Measurements from ENCODE around the gene SMIM44. TPM values are rescaled to one million over a fixed set of nuclear protein-coding genes. Genes with fewer than 3 reads are reported as not detected.

The SMIM44 gene
- polyA plus RNA-seq, 1 donor (not counting 4 experiments of a cell fraction or from before 2014, with no cell fraction given) = not detected

GRCh38 chr19:3434630-3435553 lies 48.3 kb downstream of the SMIM44 start:
- Histone ChIP-seq H3K9ac (ENCODE audit: control insufficient read depth, extremely low read depth, insufficient read depth, low read length) (peak overlapping the region; percentile 86), H3K9me1 (ENCODE audit: control insufficient read depth, extremely low read depth, insufficient read depth, low read length) (no peaks in the 10 kb centered on the region), H3K4me1 (ENCODE audit: control insufficient read depth, extremely low read depth, insufficient read depth, low read length) (peaks cover 13% of the 10 kb centered on the region), H3K36me3 (ENCODE audit: control insufficient read depth in 2 of 2, extremely low read depth in 1 of 2, insufficient read depth in 2 of 2, low read length in 2 of 2) (peaks cover 22 to 29% of the 10 kb centered on the region in 2 experiments), H3K4me2 (ENCODE audit: control insufficient read depth, extremely low read depth, insufficient read depth, low read depth, low read length) (peak overlapping the region; percentile 63), H3K79me2 (ENCODE audit: control insufficient read depth, insufficient read depth, low read length) (peaks cover 5% of the 10 kb centered on the region), H3K4me3 (ENCODE audit: control insufficient read depth in 2 of 3, extremely low read depth in 1 of 3, insufficient read depth in 2 of 3, low read depth in 1 of 3, low read length in 3 of 3) (peak overlapping the region; percentile 40 to 74 (median 62)), H3K27ac (ENCODE audit: control insufficient read depth, insufficient read depth, low read length) (peak overlapping the region; percentile 85), H3K27me3 (ENCODE audit: control insufficient read depth, extremely low read depth, insufficient read depth, low read length) (no peaks in the 10 kb centered on the region), H4K20me1 (ENCODE audit: control insufficient read depth, extremely low read depth, insufficient read depth, low read length) (peaks cover 3% of the 10 kb centered on the region), H3K9me3 (ENCODE audit: control insufficient read depth, low read depth, low read length) (no peaks in the 10 kb centered on the region), H2AFZ (ENCODE audit: control insufficient read depth, low read length) (peak overlapping the region; percentile 84)
- TF ChIP-seq CTCF (optimal IDR thresholded peaks at IDR 0.05 in 1 of 3, IDR thresholded peaks at IDR 0.05 in 1 of 3, conservative IDR thresholded peaks at IDR 0.05 in 1 of 3; ENCODE audit: extremely low read depth in 1 of 3, insufficient read depth in 2 of 3, low read length in 3 of 3) (no peak), EZH2 (IDR thresholded peaks at IDR 0.05; ENCODE audit: low read length) (no peak)
- dilution Hi-C loops (cut with MboI; ENCODE audit: extremely low pct_ligation_motif_present, low sequenced_read_pairs) = no loop called here
- DNase-seq (ENCODE audit: low read depth, low spot score) = peak; percentile 48
- peak; percentile 86 for FAIRE-seq

GRCh38 chr19:3433805-3434540 lies 49.3 kb downstream of the SMIM44 start:
- no peak for DNase-seq (ENCODE audit: low read depth, low spot score)
- peaks cover 5% of the 10 kb centered on the region for H3K79me2 ChIP-seq (ENCODE audit: control insufficient read depth, insufficient read depth, low read length)
- no peak for TF ChIP-seq EZH2 (IDR thresholded peaks at IDR 0.05; ENCODE audit: low read length)
- dilution Hi-C loops (cut with MboI; ENCODE audit: extremely low pct_ligation_motif_present, low sequenced_read_pairs) = no loop called here
- H3K9me3 ChIP-seq (ENCODE audit: control insufficient read depth, low read depth, low read length) = no peaks in the 10 kb centered on the region
- no peak overlapping the region for H2AFZ ChIP-seq (ENCODE audit: control insufficient read depth, low read length)
- no peak overlapping the region for H3K4me3 ChIP-seq (ENCODE audit: control insufficient read depth in 2 of 3, extremely low read depth in 1 of 3, insufficient read depth in 2 of 3, low read depth in 1 of 3, low read length in 3 of 3)
- H3K9me1 ChIP-seq (ENCODE audit: control insufficient read depth, extremely low read depth, insufficient read depth, low read length) = no peaks in the 10 kb centered on the region
- peaks cover 21 to 29% of the 10 kb centered on the region in 2 experiments for H3K36me3 ChIP-seq (ENCODE audit: control insufficient read depth in 2 of 2, extremely low read depth in 1 of 2, insufficient read depth in 2 of 2, low read length in 2 of 2)
- H3K4me2 ChIP-seq (ENCODE audit: control insufficient read depth, extremely low read depth, insufficient read depth, low read depth, low read length) = no peak overlapping the region
- H3K4me1 ChIP-seq (ENCODE audit: control insufficient read depth, extremely low read depth, insufficient read depth, low read length) = peaks cover 21% of the 10 kb centered on the region
- no peak overlapping the region for H3K9ac ChIP-seq (ENCODE audit: control insufficient read depth, extremely low read depth, insufficient read depth, low read length)
- H3K27ac ChIP-seq (ENCODE audit: control insufficient read depth, insufficient read depth, low read length) = peak overlapping the region; percentile 85
- no peaks in the 10 kb centered on the region for H3K27me3 ChIP-seq (ENCODE audit: control insufficient read depth, extremely low read depth, insufficient read depth, low read length)
- no peak for FAIRE-seq
- peaks cover 3% of the 10 kb centered on the region for H4K20me1 ChIP-seq (ENCODE audit: control insufficient read depth, extremely low read depth, insufficient read depth, low read length)
